T follicular helper cell (primary cell): ENCODE data around the gene CPNE5.
"Not testable (repeated sequence)": the region's sequence is repeated elsewhere in the genome, so short reads cannot be mapped to it uniquely, and the experiment has no call there.

ENCODE experiments used
- DNase-seq: peaks from one replicate; pipeline ENCODE4 v3.0.0-alpha.2; 2020; ENCODE audit warnings: low read depth

Gene CPNE5

DNA sequence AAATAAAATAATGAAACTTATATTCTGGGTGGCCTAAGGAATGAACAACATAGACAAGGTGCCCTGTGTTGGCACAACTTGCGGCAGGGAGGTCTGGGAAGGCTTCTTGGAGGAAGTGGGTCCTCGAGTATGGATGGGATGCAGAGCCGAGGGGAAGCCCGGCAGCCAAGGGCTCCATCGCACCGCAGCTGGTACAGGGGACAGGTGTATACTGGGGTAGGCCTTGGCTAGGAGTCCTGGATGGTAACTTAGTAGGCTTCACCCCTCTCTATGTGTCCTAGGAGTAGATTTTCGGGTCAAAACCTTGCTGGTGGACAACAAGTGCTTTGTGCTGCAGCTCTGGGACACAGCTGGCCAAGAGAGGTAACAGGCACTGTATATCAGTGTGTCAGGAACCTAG, 113.7 kb downstream of the CPNE5 start:
- DNase-seq: no peak

DNA sequence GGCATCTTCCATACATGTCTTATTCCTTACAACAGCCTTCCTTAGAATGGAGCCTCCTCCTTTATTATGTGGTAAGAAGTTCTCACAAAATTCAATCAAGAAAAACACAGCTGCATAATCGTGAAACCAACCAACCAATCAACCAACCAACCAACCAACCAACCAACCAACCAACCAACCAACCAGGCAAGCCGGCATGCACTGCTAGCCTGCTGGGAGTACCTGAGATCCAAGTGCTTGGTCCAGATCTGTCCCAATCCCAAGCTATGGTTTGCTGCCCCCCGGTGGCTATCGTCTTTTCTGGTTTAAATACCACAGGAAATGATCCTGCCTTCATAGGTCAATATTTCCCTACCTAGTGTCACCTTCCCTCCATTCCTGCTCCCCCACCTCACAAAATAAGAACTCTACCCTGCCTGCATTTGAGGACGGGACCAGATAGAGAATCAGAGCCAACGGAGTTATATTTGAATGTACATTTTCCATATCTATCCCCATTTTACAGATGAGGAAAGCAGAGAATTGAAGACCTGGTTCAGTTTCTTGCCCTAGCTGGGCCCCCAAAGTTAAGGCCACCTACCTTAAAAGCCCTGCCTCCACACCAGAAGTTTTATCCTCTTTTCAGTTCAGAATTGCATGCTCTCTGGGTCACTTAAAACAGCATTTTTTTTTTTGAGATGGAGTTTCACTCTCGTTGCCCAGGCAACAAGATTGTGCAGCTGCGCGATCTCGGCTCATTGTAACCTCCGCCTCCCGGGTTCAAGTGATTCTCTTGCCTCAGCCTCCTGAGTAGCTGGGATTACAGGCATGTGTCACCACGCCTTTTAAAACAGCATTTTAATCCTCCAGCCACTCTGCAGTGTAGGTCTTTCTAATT, 114.5 kb downstream of the CPNE5 start:
- DNase-seq: no peak

DNA sequence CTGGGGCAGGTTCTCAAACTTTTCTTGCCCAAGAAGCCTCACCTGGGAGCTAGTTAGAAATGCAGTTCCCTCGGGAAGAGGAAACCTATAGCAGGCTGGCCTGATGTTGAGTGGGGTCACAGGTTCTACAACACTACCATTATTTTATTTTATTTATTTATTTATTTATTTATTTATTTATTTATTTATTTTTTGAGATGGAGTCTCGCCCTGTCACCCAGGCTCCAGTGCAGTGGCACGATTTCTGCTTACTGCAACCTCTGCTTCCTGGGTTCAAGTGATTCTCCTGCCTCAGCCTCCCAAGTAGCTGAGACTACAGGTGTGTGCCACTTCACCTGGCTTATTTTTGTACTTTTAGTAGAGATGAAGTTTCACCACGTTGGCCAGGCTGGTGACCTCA, 115.3 kb downstream of the CPNE5 start:
- not testable (repeated sequence) for DNase-seq

DNA sequence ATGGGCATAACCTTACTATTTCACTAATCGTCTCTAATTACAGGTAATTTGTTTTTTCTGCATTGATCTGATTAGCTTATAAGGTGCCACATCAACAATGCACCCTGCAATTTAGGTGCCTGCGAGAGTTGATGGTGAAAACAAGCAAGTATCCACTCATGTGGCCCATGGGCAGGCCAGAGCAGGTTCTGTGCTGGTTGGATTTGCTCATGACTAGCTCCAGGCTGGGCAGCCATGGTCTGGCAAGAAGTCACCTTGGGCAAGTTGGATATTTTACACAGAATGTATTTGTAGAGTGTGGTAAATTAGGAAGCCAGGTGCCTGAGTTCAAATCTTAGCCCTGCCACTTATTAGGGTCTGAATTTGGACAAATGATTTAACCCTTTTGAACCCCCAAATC, 116.4 kb downstream of the CPNE5 start:
- DNase-seq: no peak

DNA sequence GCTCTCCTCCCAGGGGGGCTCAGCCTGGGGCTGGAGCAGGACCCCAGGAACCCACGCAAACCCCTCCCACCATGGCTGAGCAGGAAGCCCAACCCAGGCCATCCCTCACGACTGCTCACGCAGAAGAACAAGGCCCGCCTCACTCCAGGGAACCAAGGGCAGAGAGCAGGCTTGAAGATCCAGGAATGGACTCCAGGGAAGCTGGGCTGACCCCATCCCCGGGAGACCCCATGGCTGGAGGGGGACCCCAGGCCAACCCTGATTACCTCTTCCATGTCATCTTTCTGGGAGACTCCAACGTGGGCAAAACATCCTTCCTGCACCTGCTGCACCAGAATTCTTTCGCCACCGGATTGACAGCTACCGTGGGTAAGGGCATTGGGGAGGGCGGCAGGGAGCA, 116.9 kb downstream of the CPNE5 start:
- DNase-seq: no peak

DNA sequence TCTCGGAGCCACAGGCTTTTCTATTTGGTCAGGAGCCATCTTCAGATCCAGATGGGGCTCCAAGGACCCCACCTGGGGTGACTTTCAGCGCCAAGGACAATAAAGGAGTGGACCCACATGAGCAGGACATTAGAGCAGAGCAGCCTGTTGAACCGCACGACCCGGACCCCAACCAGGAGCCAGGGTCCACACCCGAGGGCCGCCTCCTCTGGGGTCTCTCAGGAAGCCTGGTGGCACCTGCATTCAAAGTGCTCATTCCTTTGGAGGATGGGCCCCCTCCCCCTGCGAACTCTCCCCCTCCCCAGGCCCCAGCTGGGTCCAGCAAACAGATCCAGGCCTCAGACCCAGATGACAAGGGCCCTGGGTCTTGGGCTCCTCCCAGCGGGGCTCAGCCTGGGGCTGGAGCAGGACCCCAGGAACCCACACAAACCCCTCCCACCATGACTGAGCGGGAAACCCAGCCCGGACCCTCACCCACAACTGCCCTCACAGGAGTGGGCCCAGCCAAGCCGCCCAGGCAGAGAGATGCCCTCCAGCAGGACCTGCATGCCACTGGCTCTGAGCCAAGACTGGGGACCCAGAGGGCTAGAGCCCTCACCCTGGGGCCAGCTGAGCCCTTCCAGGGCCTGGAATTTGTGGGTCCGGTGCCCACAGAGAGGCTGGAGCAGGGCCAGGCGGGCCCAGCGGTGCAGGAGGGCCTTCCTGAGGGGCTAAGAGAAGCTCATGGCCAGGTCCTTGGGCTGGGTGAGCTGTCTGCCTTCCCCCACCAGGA, 117.7 kb downstream of the CPNE5 start:
- DNase-seq: no peak

DNA sequence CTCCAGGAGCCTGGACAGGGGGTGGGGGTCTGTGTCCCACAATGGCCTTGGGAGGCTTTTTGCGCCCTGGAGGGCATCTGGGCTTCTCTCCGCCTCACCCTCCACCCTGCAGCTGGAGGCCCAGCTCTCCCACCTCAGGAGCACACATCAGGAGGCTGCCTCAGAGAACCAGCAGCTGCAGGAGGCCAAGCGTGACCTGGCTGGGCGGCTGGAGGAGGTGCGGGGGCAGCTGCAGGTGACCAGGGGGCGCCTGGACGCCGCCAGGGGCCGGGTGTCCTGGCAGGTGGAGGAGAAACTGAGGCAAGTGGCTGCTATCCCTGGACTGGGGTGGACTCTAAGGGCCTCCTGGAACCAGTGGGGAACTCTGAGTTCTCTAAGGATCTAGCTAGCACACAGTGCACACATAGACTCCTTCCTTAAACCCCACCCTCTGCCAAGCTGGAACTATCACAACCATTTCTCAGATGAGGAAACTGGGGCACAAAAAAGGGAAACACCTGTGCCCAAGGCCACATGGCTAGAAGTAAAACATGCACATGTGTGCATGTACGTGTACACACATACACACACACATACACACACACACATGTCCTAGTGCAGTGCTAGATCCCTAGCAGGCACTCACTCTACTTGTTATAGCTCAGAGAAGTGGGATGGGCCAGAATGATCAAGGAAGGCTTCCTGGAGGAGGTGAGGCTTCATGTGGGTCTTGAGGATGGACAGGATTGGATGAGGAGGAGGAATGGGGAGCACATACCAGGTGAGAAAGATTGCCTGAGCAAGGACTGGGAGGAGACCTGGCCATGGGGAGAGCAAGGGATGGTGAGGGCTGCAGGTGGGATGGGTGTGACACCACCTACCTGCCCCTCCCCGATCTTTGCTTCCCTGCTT, 118.7 kb downstream of the CPNE5 start:
- DNase-seq: no peak

DNA sequence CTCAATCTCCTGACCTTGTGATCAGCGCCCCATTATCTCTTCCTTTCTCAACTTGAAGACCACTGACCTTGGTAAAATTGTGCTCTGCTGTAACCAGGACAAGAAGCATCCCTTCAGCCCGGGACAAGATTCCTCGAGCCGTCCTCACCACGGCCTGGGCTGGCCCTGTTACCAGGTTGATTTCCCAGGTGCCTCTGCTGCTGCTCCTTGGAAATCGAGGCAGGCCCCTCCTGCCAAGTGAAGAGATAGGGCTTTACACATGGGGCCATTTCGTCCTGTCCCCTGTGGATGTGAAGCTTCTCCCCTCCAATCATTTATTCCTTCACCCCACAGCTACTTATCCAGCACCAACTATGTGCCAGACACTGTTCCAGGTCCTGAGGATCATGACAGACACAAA, 120.1 kb downstream of the CPNE5 start:
- DNase-seq: no peak

DNA sequence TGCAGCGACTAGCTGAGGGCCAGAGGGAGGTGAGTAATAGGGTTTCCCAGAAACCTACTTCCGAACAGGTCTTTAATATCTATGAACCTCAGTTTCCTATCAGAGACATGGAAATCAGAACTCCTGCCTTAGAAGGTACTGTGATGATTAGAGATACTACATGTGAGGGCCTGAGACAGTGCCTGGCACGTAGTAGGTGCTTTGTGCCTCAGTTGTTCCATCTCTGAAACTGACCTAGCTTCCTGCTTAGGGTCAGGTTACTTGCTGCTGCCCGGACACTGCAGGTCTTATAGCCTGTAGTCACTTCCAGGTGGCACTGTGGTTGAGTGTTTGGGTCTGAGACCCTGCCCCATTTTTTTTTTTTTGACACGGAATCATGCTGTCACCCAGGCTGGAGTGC, 120.7 kb downstream of the CPNE5 start:
- no peak for DNase-seq

DNA sequence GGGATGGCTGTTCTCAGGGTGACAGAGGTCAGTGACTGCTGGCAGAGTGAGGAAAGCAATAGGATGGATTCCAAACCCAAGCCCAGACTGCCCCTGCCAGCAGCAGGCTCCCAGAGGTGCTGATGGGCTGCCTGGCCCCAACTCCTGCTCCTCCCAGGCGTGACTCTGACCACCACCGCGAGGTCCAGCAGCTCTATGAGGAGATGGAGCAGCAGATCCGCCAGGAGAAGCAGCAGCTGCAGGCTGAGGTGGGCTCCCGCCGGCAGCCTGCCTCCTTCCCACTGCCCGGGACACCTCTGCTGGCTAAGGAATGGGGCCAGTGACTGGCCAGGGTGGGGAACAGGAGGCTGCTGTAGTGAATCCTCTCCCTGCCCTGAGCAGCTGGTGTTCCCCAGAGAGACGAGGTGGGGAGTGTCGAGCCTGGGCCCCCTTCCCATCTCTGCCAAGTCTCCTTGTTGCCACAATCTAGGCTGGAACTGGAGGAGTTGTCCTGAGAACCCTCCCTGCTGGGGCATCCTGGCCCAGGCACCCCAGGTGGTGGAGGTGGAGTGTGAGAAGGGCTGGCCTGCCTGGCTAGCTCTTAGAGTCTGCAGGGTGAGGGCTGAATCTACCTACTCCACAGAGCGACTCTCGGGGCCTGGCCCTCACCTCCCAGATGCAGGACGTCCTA, 121.2 kb downstream of the CPNE5 start:
- no peak for DNase-seq

DNA sequence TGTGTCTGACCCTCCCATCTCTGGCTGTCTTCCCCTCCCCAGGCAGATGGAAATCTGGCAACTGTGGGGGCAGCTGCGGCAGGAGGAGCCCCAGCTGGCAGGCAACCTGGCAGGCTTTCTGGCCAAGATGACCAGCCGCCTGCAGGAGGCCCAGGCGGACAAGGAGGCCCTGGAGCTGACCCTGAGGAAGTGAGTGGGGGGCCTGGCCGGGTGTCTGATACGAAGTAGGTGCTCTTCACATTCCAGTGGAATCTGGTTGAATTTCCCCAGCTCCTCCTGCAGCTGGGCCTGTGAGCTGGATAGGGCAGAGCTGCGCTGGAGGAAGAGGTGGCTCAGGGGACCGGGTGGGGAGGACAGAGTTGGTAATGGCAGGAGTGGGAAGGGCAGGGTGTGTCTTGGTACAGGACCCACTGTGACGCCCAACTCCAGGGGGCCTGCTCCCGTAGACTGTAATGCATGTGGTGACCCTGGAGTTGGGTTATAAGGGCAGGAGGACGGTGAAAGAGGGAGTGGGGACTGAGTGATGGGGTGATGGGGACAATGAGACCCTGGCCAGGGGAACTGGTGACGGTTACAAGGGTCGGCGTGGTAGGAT, 121.9 kb downstream of the CPNE5 start:
- DNase-seq: no peak

DNA sequence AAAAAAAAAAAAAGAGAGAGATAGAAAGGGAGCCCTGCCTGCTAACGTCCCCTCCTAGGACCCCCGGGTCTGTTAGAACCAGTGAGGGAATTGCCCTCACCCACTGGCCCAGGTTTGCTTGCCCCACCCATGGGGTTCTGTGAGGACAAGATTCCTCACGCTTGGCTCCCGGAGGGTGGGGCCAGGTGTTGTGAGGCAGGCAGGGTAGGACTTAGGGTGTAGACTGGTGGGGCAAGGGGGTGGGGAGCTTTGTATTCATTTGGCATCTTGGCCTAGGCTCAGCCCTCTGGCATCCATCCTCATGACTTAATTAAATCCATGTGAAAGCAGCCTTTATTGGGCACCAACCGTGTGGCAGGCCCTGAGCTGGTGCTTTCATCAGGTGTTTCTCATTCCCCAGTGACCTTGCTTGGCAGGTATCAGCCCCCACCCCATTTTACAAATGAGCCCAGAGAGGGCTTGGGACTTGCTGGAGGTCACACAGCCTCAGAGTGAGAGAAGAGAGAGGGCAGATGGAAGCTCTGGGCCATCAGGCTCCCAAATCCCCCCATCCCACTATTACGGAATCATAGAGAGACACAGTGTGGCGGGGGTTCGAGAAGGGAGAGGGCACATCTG, 122.7 kb downstream of the CPNE5 start:
- no peak for DNase-seq

DNA sequence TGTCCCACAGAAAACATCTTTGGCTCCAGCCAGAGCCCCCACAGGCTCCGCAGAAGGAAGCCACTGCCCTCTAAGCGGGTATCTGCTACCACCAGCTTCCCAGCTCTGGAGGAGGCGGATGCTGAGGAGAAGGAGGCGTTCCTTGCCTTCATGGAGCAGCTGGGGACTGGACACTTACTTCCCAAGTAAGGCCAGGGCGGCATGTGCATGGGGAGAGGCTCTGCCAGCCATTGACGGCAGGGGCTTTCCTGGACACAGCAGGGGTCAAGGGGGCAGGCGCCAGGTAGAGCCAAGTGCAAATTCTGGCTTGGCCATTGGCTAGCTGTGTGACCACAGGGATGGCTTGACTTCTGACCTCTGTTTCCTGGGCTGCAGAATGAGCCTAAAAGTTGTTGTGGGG, 123.8 kb downstream of the CPNE5 start:
- no peak for DNase-seq

DNA sequence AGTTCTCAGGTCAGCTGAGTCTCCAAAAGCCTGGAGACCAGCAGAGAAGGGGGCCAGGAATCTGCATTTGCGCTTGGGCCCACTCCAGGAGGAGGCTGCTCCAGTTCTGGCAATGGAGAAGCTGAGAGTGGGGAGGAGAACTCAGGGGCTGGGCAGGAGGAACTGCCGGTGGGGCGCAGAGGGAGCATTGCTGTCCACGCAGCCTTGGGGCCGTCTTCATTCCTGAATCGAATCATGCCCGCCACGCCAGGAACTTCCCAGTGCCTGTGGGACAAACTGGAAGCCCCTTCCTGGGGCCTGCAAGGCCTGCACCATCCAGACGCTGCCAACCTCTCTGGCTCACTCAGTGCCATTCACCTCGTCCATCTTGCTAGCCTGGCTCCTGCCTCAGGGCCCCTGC, 124.7 kb downstream of the CPNE5 start:
- no peak for DNase-seq

DNA sequence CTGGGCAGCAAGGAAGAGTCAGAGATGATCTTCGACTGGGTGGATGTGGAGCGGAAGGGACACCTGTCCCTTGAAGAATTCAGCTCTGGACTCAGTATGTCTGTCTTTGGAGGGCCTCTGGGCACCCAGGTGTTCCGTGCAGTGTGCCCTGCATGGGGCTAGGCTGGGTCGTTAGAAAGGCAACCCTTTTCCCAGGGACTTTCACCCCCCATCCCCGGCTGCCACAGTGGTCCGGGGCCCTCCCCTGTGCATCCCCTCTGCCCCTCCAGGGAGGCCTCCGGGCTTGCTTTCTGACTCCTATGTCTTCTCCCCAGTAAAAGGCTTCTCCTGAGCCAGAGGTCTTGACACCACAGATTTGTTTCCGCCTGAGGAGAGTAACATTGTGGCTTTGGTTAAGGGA, 125.4 kb downstream of the CPNE5 start:
- no peak for DNase-seq

DNA sequence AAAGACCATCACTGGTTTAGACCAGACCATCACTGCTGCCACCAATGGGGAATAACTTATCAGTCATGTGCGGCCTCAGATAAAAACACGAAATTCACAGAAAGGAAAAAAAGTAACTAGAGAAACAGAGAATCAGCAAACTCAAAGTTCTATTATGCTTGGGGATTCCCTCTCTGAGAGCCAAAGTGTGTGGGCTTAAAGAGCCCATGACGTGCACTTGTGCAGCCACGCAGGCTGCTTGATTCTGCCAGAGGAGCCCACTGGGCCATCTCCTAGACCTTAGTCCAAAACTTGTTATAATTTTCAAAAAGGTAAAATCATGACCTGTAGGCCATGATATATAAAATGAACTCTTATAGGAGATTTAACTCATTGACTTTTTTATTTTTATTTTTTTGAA, 126.4 kb downstream of the CPNE5 start:
- no peak for DNase-seq

DNA sequence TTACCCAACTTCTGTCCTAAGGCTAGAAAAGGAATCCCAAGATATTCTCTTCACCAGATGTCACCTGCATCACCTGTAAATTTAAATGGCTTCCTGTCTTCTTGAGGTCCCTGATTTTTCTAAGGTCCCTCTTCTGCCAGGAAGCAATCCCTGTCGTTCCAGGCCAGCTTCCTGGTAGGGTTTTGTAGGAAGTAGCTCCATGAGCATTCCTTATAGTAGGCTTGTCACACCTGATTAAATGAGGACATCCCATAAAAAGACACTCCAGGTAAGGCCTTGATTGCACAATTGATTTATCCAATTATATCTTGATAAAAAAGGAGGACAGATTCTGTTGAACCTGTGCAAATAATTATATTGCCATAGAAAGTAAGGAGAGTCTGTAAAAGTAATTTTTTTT, 132.9 kb downstream of the CPNE5 start:
- no peak for DNase-seq

DNA sequence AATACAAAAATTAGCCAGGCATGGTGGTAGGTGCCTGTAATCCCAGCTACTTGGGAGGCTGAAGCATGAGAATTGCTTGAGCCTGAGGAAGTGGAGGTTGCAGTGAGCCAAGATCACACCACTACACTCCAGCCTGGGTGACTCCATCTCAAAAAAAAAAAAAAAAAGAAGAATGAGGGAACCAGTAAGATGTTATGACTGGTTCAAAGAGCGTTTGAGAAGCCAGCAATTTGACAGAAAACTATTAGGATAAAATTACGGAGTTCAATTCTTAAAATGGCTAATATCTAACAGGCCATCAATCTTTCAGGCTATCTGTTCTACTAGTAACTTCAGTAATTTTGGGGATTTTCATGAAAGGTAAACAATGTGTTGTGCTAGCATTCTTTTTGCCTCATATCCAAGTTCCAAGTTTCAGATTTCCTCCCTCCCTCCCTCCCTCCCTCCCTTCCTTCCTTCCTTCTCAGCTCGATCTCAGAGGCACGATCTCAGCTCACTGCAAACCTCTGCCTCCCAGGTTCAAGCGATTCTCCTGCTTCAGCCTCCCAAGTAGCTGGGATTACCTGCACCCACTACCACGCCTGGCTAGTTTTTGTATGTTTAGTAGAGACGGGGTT, 134.2 kb downstream of the CPNE5 start:
- DNase-seq: not testable (repeated sequence)

DNA sequence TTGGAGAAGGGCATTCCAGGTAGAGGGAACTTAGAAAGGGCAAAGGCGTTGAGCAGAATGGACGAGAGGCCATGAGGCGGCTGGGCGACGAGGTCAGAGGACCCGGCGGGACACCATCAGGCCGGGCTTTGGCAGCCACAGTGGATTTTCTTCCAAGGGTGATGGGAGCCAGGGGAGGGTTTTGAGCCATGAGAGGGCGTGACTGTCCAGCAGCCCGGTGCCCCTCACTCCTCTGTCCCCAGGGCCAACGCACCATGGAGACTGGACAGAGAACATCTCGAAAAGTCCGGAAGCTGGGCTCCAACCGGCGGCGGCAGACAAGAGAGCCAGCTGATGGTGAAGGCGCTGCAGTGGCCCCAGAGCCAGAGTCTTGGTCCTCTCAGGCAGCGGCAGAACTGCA, 135.3 kb downstream of the CPNE5 start:
- no peak for DNase-seq

DNA sequence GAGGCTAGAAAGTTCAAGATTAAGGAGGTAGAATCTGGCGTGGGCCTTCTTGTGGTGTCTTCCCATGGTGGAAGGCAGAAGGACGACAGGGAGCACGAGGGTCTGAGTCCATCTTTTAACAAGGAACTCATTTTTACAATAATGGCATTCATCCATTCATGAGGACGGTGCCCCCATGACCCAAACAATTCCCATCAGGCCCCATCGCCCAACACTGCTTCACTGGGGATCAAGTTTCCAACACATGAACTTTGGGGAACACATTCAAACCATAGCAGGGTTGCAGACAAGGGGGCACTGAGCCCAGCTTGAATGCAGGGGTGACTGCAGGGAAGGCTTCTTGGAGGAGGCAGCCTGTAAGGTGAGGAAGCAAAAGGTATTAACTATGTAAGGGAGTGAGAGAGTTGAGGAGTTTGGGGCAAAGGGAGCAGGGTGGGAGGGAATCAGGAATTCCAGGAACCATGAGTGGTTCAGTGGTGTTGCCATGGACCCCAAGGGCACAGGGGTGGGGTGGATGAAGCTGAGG, 136.1 kb downstream of the CPNE5 start:
- DNase-seq: no peak
